Body of pancreas (tissue), 4 donors: Measurements from ENCODE around the gene TMUB1.

Source experiments
- CTCF ChIP-seq, 7 experiments: fragments of 450-650 bp in 4 of 7; fragments of 200-600 bp in 3 of 7; sonication (generic) in 3 of 7; IDR thresholded peaks; one replicate each; pipeline ENCODE4 v1.5.1; 2016 to 2019; ENCODE audit warnings: antibody characterized with exemption in 7 of 7
- POLR2A ChIP-seq, 3 donors: fragments of 450-650 bp; IDR thresholded peaks; one replicate each; pipeline ENCODE4 v1.6.1; 2016; ENCODE audit warnings: antibody characterized with exemption in 3 of 3, mild to moderate bottlenecking in 2 of 3

DNA sequence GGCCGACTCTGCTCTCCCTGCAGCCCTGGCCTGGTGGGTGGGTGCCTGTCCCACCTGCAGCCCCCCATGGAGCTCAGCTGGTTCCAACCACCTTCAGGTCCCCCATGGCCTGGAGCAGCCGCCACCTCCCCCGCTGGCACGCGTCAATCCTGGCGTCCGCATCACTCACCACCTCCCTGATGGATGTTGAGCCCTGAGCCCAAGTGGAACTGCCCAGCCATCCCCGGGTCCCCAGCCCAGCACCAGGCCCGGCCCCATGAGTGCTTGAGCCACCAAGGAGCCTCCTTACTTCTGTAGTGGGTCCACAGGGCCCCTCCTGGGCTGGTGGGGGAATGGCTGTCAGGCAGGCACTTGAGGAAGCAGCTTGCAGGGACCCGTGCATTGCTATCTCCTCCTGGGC lies 17.6 kb upstream of the TMUB1 start:
- TF ChIP-seq POLR2A (IDR thresholded peaks at IDR 0.05) = no peak
- TF ChIP-seq CTCF (IDR thresholded peaks at IDR 0.05) = no peak
